Progenitor cell of endocrine pancreas (in vitro differentiated cells): Measurements from ENCODE around the gene BRF1. TPM values are rescaled to one million over a fixed set of nuclear protein-coding genes. Genes with fewer than 3 reads are reported as not detected.

Experiments
- DNase-seq: peaks from one replicate; pipeline ENCODE4 v3.0.0; 2021; ENCODE audit warnings: low spot score; ENCODE audit not compliant: unreplicated experiment
- H3K27ac Mint-ChIP-seq: 2 replicates; pipeline ENCODE4 v1.8.0; 2021; ENCODE audit warnings: mild to moderate bottlenecking, moderate library complexity, mixed read lengths
- H3K27me3 Mint-ChIP-seq: 2 replicates; pipeline ENCODE4 v1.8.0; 2021; ENCODE audit warnings: mixed read lengths
- H3K36me3 Mint-ChIP-seq: 2 replicates; pipeline ENCODE4 v1.8.0; 2022; ENCODE audit warnings: mixed read lengths; ENCODE audit not compliant: insufficient read depth
- H3K4me1 Mint-ChIP-seq: 2 replicates; pipeline ENCODE4 v1.8.0; 2021; ENCODE audit warnings: low read depth, mixed read lengths
- H3K4me3 Mint-ChIP-seq: 2 replicates; pipeline ENCODE4 v1.8.0; 2021; ENCODE audit warnings: low read depth, mild to moderate bottlenecking, moderate library complexity, mixed read lengths
- H3K9me3 Mint-ChIP-seq: 2 replicates; pipeline ENCODE4 v1.8.0; 2021; ENCODE audit warnings: low read depth, mixed read lengths
- total RNA-seq: library from RNA; stranded (reverse); gene quantifications from 2 replicates; pipeline ENCODE4 v1.2.1, GENCODE V29; 2021
- TF ChIP-seq, protein P1 (sequence below): fragments of 200-600 bp; sonication (generic); IDR thresholded peaks from one replicate; pipeline ENCODE4 v1.5.0; 2021; ENCODE audit warnings: antibody characterized with exemption, mild to moderate bottlenecking; ENCODE audit not compliant: unreplicated experiment

Gene BRF1
- total RNA-seq, 1 donor from 2014 or later, result 49.9 TPM

DNA sequence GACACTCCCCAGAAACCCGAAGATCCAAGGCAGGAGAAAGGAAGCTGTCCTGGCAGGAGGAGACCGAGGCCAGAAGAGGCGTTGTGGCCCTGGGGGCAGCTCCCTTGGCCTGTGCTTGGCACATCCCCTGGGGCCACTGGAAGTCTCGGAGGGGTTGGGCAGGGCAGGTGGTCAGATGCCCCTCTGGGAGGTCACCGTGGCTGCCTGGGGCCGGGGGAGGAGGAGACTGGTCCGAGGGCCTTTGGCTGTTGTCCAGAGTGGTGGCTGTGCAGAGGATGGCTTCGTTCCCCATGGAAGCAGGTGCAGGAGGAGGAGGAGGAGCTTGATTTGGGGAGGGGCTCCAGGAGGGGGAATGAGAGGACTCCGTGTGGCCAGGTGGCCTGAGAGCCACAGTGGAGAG, 116.3 kb downstream of the BRF1 start:
- H3K4me1 Mint-ChIP-seq, result no peaks in the 10 kb centered on the region
- no peak overlapping the region for H3K27ac Mint-ChIP-seq
- no peaks in the 10 kb centered on the region for H3K36me3 Mint-ChIP-seq
- H3K27me3 Mint-ChIP-seq, result peaks cover 29% of the 10 kb centered on the region
- H3K4me3 Mint-ChIP-seq, result no peak overlapping the region
- no peak for DNase-seq
- H3K9me3 Mint-ChIP-seq, result no peaks in the 10 kb centered on the region
- TF ChIP-seq, protein P1, sequence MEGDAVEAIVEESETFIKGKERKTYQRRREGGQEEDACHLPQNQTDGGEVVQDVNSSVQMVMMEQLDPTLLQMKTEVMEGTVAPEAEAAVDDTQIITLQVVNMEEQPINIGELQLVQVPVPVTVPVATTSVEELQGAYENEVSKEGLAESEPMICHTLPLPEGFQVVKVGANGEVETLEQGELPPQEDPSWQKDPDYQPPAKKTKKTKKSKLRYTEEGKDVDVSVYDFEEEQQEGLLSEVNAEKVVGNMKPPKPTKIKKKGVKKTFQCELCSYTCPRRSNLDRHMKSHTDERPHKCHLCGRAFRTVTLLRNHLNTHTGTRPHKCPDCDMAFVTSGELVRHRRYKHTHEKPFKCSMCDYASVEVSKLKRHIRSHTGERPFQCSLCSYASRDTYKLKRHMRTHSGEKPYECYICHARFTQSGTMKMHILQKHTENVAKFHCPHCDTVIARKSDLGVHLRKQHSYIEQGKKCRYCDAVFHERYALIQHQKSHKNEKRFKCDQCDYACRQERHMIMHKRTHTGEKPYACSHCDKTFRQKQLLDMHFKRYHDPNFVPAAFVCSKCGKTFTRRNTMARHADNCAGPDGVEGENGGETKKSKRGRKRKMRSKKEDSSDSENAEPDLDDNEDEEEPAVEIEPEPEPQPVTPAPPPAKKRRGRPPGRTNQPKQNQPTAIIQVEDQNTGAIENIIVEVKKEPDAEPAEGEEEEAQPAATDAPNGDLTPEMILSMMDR, result no peak

DNA sequence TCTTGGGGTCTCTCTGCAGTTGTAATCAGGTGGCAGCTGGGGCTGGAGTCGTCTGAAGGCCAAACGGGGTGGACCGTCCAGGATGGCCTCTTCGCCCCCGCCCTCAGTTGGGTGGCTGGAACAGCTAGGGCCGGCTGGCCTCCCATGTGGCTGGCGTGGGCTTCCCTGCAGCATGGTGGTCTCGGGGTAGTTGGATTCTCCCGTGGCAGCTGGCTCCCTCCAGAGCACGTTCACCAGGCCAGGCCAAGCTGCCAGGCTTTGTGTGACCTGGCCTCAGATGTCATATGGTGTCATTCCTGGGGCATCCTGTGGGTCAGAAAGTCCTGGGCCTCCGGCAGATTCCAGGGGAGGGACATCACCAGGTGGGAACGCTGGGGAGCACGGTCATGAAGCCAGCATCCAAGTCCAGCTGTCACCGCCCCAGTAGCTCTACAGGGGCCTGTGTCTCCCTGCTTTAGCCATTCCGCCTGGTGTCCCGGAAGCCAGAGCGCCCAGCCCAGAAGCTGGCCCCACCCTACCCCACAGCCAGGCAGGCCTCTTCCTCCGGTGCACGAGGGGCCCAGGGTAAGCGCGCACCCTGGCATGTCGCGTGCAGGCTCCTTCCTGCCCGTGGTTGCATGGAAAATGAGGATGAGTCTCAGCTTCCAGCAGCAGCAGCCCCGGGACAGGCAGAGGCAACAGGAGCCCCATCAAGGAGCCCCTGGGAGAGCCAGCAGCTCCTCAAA, 118.3 kb downstream of the BRF1 start:
- Mint-ChIP-seq H3K27me3 (peaks cover 22% of the 10 kb centered on the region), H3K36me3 (no peaks in the 10 kb centered on the region), H3K27ac (no peak overlapping the region), H3K4me3 (peak overlapping the region; percentile 66), H3K4me1 (no peaks in the 10 kb centered on the region), H3K9me3 (no peaks in the 10 kb centered on the region)
- DNase-seq, result no peak
- TF ChIP-seq, protein P1, result no peak

DNA sequence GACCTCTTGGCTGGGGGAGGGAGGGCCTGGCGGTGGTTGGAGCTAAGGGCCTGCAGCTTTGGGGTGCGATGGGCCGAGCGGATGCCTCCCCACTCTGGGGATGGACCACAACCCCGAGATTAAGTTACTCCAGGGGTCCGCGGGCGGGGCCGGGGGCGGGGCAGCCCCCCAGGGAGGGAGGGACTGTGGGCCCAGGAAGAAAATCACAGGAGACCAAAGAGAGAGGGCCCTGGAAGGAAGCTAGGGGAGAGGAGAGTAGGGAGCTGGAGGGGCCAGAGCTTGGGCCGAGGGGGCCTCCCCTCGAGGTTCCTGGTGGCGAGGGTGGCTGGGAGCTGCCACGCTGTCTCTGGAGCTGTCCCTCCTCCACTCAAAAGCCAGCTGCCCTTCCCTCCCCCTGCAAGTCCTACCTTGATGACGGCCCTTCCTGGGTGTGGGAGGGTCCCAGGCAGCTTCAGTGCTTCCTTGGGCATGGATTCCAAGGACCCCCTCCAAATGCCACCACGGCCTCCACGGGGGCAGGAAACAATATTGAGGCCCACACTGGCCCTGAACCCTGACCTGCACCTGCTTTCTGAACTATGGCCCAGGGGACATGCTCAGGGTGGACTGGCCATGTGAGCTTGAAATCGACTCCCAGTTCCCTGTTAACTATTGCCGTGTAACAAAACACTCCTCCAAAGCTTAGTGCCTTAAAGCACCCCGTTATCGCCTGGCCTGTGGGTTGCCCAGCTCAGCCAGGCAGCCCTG, 119.1 kb downstream of the BRF1 start:
- peaks cover 22% of the 10 kb centered on the region for H3K27me3 Mint-ChIP-seq
- no peaks in the 10 kb centered on the region for H3K36me3 Mint-ChIP-seq
- TF ChIP-seq, protein P1, result no peak
- no peaks in the 10 kb centered on the region for H3K4me1 Mint-ChIP-seq
- peak overlapping the region; percentile 66 for H3K4me3 Mint-ChIP-seq
- no peak for DNase-seq
- H3K9me3 Mint-ChIP-seq, result no peaks in the 10 kb centered on the region
- H3K27ac Mint-ChIP-seq, result no peak overlapping the region

DNA sequence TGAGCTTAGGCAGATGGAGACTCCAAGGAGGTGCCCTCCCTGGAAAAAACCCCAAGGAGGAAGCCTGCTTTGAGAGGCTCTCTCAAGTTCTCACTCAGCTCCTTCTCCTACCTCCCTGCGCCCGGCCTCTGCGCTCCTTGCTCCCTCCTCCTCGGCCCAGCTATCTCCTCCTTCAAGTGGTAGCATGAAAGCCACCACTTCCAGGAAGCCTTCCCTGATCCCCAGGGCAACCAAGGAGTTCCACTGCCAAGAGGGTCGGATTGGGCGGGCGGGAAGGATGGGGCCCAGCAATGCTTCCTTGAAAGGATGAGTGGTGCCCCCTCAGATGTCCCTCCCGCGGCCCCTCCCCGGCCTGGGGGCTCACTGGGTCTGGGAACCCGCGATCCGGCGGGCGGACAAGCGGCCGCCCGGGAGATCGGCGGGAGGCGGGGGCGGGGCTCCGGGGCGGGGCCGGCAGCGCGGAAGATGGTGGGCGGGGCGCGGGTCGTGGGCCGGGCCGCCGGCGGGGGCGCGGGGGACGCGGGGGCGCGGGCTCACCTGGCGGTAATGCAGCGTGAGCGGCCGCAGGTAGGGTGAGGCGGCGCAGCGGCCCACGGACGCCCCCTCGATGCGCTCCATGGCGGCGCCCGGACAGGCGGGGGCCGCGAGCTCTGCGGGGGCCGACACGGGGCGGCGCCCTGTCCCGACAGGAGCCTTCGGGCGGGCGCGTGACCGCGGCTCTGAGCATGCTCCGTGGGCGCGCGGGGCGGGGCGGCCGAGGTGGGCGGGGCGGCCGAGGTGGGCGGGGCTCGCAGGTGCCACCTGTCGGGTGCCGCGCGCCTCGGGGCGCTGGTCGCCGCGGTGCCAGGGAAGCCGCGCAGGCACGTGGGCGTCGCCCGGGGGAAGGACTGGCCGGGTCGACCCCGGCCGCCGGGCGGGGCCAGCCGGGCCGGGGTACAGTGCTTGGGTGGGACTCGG, 119.9 kb downstream of the BRF1 start, which contains the start of gene NUDT14:
TSS of gene NUDT14 (minus strand) at position 721 of the 957 bp plus-strand sequence. CDS start at position 618, 103 bp downstream.
- TF ChIP-seq, protein P1, result peak; percentile 12
- no peak within 1 kb of the TSS for H3K27ac Mint-ChIP-seq

DNA sequence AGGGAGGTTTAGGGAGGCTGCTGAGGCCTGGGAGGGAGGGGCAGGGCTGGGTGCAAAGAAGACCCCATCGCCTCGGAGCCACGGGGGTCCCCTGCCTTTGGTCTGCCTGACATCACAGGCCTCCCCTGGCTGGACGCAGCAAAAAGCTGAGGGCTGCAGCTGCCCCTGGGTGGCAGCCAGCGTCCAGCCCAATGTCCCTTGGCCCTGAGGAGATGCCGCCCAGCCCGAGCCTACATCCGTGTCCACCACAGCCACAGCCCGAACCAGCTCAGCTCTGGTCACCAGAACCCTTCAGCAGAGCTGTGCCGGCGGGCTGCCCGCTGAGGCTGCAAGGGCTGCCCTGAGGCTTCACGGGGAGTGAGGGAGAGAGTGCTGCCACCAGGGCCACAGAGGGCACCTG, 121.6 kb downstream of the BRF1 start:
- Mint-ChIP-seq H3K4me1 (no peaks in the 10 kb centered on the region), H3K27ac (no peak overlapping the region), H3K9me3 (no peaks in the 10 kb centered on the region), H3K36me3 (no peaks in the 10 kb centered on the region), H3K27me3 (peaks cover 17% of the 10 kb centered on the region), H3K4me3 (peak overlapping the region; percentile 21)
- TF ChIP-seq, protein P1, result no peak
- DNase-seq, result no peak

More for the DNA sequence above, 119.9 kb downstream of the BRF1 start, which contains the start of gene NUDT14:
- Mint-ChIP-seq H3K4me1 (no peaks in the 10 kb centered on the region), H3K36me3 (no peaks in the 10 kb centered on the region), H3K27me3 (peaks cover 22% of the 10 kb centered on the region), H3K9me3 (no peaks in the 10 kb centered on the region), H3K4me3 (peak within 1 kb of the TSS; percentile 72)
- peak; percentile 81 for DNase-seq
